HL-60 (cell line): ENCODE measurements around the gene GH1.
"Not testable (repeated sequence)": the region's sequence is repeated elsewhere in the genome, so short reads cannot be mapped to it uniquely, and the experiment has no call there.

ENCODE experiments used
- POLR2AphosphoS5 ChIP-seq: IDR thresholded peaks from 2 replicates; pipeline ENCODE4 v1.6.1; 2012; ENCODE audit warnings: low read depth
- TF ChIP-seq, protein P1 (sequence below): IDR thresholded peaks from one replicate; pipeline ENCODE4 v1.5.1; 2011; ENCODE audit warnings: low read length, control low read depth, inconsistent platforms; ENCODE audit not compliant: insufficient read depth

DNA sequence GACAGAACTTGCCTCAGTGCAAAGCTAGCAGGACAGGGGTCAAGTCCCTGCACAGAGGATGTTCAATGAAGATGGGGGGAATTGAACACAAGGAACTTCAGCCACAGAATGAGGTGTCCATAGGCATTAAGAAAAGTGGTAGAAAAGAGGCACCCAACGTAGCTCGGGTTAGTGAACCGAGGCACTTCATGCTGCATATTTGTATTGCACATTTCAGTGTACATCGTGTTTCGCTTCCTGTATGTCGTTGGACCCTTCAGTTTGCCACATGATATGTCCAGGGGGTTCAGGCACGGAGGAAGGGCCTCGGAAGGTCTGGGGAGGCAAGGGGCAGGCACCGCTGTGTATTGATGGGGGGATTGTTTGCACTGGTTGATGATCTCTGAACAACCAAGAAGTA, 40.2 kb downstream of the GH1 start:
- TF ChIP-seq, protein P1, sequence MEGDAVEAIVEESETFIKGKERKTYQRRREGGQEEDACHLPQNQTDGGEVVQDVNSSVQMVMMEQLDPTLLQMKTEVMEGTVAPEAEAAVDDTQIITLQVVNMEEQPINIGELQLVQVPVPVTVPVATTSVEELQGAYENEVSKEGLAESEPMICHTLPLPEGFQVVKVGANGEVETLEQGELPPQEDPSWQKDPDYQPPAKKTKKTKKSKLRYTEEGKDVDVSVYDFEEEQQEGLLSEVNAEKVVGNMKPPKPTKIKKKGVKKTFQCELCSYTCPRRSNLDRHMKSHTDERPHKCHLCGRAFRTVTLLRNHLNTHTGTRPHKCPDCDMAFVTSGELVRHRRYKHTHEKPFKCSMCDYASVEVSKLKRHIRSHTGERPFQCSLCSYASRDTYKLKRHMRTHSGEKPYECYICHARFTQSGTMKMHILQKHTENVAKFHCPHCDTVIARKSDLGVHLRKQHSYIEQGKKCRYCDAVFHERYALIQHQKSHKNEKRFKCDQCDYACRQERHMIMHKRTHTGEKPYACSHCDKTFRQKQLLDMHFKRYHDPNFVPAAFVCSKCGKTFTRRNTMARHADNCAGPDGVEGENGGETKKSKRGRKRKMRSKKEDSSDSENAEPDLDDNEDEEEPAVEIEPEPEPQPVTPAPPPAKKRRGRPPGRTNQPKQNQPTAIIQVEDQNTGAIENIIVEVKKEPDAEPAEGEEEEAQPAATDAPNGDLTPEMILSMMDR: not testable (repeated sequence)
- TF ChIP-seq POLR2AphosphoS5: not testable (repeated sequence)
